Nephron progenitor cell (in vitro differentiated cells): ENCODE data around the gene BCAS2.

ENCODE experiments used
- DNase-seq: peaks from one replicate; pipeline ENCODE4 v3.0.0; 2021
- H3K27ac Mint-ChIP-seq: 2 replicates; pipeline ENCODE4 v1.8.0; 2021; ENCODE audit warnings: mild to moderate bottlenecking, moderate library complexity, mixed read lengths
- H3K27me3 Mint-ChIP-seq: 2 replicates; pipeline ENCODE4 v1.8.0; 2021; ENCODE audit warnings: mild to moderate bottlenecking, low read depth, mixed read lengths; ENCODE audit not compliant: poor library complexity
- H3K36me3 Mint-ChIP-seq: 2 replicates; pipeline ENCODE4 v1.8.0; 2021; ENCODE audit warnings: low read depth, mixed read lengths
- H3K4me1 Mint-ChIP-seq: 2 replicates; pipeline ENCODE4 v1.8.0; 2021; ENCODE audit warnings: mixed read lengths
- H3K4me3 Mint-ChIP-seq: 2 replicates; pipeline ENCODE4 v1.8.0; 2021; ENCODE audit warnings: mild to moderate bottlenecking, moderate library complexity, mixed read lengths
- H3K9me3 Mint-ChIP-seq: 2 replicates; pipeline ENCODE4 v1.8.0; 2021; ENCODE audit warnings: mild to moderate bottlenecking, moderate library complexity, mixed read lengths
- TF ChIP-seq, protein P1 (sequence below): fragments of 200-600 bp; sonication (generic); IDR thresholded peaks from 2 replicates; pipeline ENCODE4 v1.5.0; 2021; ENCODE audit warnings: antibody characterized with exemption

The BCAS2 gene

GRCh38 chr1:114610546-114611245 lies 29.3 kb upstream of the BCAS2 start:
- TF ChIP-seq, protein P1, sequence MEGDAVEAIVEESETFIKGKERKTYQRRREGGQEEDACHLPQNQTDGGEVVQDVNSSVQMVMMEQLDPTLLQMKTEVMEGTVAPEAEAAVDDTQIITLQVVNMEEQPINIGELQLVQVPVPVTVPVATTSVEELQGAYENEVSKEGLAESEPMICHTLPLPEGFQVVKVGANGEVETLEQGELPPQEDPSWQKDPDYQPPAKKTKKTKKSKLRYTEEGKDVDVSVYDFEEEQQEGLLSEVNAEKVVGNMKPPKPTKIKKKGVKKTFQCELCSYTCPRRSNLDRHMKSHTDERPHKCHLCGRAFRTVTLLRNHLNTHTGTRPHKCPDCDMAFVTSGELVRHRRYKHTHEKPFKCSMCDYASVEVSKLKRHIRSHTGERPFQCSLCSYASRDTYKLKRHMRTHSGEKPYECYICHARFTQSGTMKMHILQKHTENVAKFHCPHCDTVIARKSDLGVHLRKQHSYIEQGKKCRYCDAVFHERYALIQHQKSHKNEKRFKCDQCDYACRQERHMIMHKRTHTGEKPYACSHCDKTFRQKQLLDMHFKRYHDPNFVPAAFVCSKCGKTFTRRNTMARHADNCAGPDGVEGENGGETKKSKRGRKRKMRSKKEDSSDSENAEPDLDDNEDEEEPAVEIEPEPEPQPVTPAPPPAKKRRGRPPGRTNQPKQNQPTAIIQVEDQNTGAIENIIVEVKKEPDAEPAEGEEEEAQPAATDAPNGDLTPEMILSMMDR: no peak
- Mint-ChIP-seq H3K4me3 (no peak overlapping the region), H3K9me3 (no peaks in the 10 kb centered on the region), H3K36me3 (no peaks in the 10 kb centered on the region), H3K4me1 (no peaks in the 10 kb centered on the region), H3K27me3 (no peaks in the 10 kb centered on the region), H3K27ac (no peak overlapping the region)
- no peak for DNase-seq

DNA sequence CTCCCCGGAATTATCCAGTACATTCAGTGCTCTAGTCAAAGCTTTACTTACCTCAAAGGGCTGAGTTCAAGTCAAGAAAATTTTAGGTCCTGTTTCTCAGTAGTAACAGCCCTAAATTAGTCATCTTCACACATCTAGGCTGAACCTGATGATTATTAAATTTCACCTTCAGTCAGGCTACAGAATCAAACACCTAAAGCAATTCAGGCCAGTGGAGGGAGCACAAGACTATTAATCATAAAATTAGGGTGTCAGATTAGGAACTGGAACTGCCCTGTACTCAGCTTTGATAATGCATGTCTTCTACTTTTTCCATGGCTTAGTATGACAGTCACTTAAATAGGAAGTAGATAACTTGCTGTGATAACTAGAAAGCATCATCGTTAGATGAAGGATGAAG lies 28.4 kb upstream of the BCAS2 start:
- no peak for DNase-seq
- no peaks in the 10 kb centered on the region for H3K4me1 Mint-ChIP-seq
- no peak overlapping the region for H3K27ac Mint-ChIP-seq
- no peaks in the 10 kb centered on the region for H3K9me3 Mint-ChIP-seq
- no peaks in the 10 kb centered on the region for H3K36me3 Mint-ChIP-seq
- H3K4me3 Mint-ChIP-seq: no peak overlapping the region
- no peaks in the 10 kb centered on the region for H3K27me3 Mint-ChIP-seq
- TF ChIP-seq, protein P1: no peak

DNA sequence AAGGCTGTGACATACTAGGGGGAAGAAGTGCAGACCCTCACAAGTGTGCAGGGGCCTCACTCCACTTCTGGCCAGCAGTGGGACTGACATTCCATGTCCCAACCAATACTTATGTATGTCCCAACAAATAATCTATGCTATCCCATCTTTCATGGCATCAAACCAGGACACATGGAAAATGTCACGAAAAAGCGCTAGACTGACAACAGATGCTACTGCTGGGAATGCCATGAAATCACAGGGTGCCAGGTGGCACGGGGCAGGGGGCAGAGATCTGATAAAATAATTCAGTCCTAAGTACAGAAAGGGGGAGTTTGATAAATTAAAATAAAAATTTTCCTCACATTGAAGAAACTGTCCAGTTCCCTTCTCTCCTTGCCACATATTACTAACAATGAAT lies 27.6 kb upstream of the BCAS2 start:
- DNase-seq: no peak
- no peak overlapping the region for H3K27ac Mint-ChIP-seq
- H3K27me3 Mint-ChIP-seq: no peaks in the 10 kb centered on the region
- no peaks in the 10 kb centered on the region for H3K9me3 Mint-ChIP-seq
- no peaks in the 10 kb centered on the region for H3K36me3 Mint-ChIP-seq
- no peaks in the 10 kb centered on the region for H3K4me1 Mint-ChIP-seq
- TF ChIP-seq, protein P1: no peak
- no peak overlapping the region for H3K4me3 Mint-ChIP-seq

DNA sequence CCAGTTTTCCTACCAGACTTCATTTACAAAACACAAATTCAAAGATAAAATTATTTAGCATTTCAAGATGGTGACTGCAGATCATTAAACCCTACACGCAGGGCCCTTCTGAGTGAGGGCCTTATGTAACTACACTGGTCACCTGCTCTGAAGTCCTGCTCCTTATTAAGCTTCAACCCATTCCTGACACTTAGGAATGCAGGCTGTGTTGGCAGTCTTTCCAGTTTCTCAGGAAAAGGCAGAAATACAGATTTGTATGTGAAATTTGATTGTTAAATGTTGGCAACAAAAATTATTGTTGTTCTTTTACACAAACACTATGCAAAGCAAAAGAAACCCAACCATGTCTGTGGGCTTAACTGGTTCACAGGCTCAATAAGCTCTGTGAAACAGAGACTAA lies 25.8 kb upstream of the BCAS2 start:
- H3K27me3 Mint-ChIP-seq: no peaks in the 10 kb centered on the region
- DNase-seq: no peak
- no peaks in the 10 kb centered on the region for H3K9me3 Mint-ChIP-seq
- no peak overlapping the region for H3K27ac Mint-ChIP-seq
- no peaks in the 10 kb centered on the region for H3K4me1 Mint-ChIP-seq
- TF ChIP-seq, protein P1: no peak
- no peaks in the 10 kb centered on the region for H3K36me3 Mint-ChIP-seq
- H3K4me3 Mint-ChIP-seq: no peak overlapping the region

GRCh38 chr1:114597949-114598348 lies 16.5 kb upstream of the BCAS2 start:
- TF ChIP-seq, protein P1: no peak
- DNase-seq: no peak
- Mint-ChIP-seq H3K27ac (no peak overlapping the region), H3K9me3 (no peaks in the 10 kb centered on the region), H3K4me3 (no peak overlapping the region), H3K27me3 (no peaks in the 10 kb centered on the region), H3K36me3 (no peaks in the 10 kb centered on the region), H3K4me1 (no peaks in the 10 kb centered on the region)

- no peak for DNase-seq
- H3K27ac Mint-ChIP-seq: no peak overlapping the region
- H3K27me3 Mint-ChIP-seq: no peaks in the 10 kb centered on the region
- H3K4me1 Mint-ChIP-seq: no peaks in the 10 kb centered on the region
- no peaks in the 10 kb centered on the region for H3K36me3 Mint-ChIP-seq
- no peak overlapping the region for H3K4me3 Mint-ChIP-seq
- no peaks in the 10 kb centered on the region for H3K9me3 Mint-ChIP-seq
- TF ChIP-seq, protein P1: no peak
These were observed 14.2 kb upstream of the BCAS2 start for GRCh38 chr1:114595602-114596001.
